SK-N-SH treated with all-trans-retinoic acid at 6 μM for 48 hours (cell line): Measurements from ENCODE around the gene HOXA7.

Experiments
- ATAC-seq: fragments of 200-7000 bp; cut with Tn5 transposase; 3 replicates; pipeline ENCODE4 v1.9.1; 2020; ENCODE audit warnings: mild to moderate bottlenecking, moderate library complexity
- ARNTL ChIP-seq: fragments of 450-650 bp; formaldehyde crosslinking; IDR thresholded peaks from 2 replicates; pipeline ENCODE4 v1.5.0; 2020; ENCODE audit warnings: low read depth, mild to moderate bottlenecking, moderate library complexity, borderline replicate concordance
- BACH2 ChIP-seq: fragments of 250-450 bp; sonication (Bioruptor Pico); IDR thresholded peaks from 2 replicates; pipeline ENCODE4 v1.9.0; 2021; ENCODE audit warnings: mild to moderate bottlenecking, borderline replicate concordance
- CREB5 ChIP-seq: fragments of 250-450 bp; sonication (Bioruptor Pico); IDR thresholded peaks from 2 replicates; pipeline ENCODE4 v1.5.1; 2020; ENCODE audit warnings: low read depth, mild to moderate bottlenecking, moderate library complexity
- CSDC2 ChIP-seq: fragments of 250-450 bp; sonication (Bioruptor Pico); IDR thresholded peaks from 2 replicates; pipeline ENCODE4 v1.5.0; 2020; ENCODE audit warnings: mild to moderate bottlenecking, moderate library complexity
- ESRRG ChIP-seq: fragments of 250-450 bp; sonication (Bioruptor Pico); IDR thresholded peaks from 2 replicates; pipeline ENCODE4 v1.6.1; 2021; ENCODE audit warnings: mild to moderate bottlenecking
- GLIS3 ChIP-seq: fragments of 250-450 bp; sonication (Bioruptor Pico); IDR thresholded peaks from 2 replicates; pipeline ENCODE4 v1.5.0; 2020; ENCODE audit warnings: mild to moderate bottlenecking, moderate library complexity
- ISL1 ChIP-seq: fragments of 250-450 bp; sonication (Bioruptor Pico); IDR thresholded peaks from 2 replicates; pipeline ENCODE4 v2.1.2; 2022; ENCODE audit warnings: mild to moderate bottlenecking, moderate library complexity
- PATZ1 ChIP-seq: fragments of 250-450 bp; sonication (Bioruptor Pico); IDR thresholded peaks from 2 replicates; pipeline ENCODE4 v1.8.0; 2020; ENCODE audit warnings: mild to moderate bottlenecking, moderate library complexity, borderline replicate concordance
- POU6F1 ChIP-seq: fragments of 250-450 bp; sonication (Bioruptor Pico); IDR thresholded peaks from 2 replicates; pipeline ENCODE4 v1.8.0; 2021; ENCODE audit warnings: low read depth, mild to moderate bottlenecking, moderate library complexity, borderline replicate concordance
- PPARA ChIP-seq: fragments of 250-450 bp; sonication (Bioruptor Pico); IDR thresholded peaks from 2 replicates; pipeline ENCODE4 v1.5.0; 2020; ENCODE audit warnings: mild to moderate bottlenecking, borderline replicate concordance
- SNAI2 ChIP-seq: fragments of 250-450 bp; sonication (Bioruptor Pico); IDR thresholded peaks from 2 replicates; pipeline ENCODE4 v1.5.0; 2020; ENCODE audit warnings: mild to moderate bottlenecking, moderate library complexity
- TCF4 ChIP-seq: fragments of 250-450 bp; sonication (Bioruptor Pico); IDR thresholded peaks from 2 replicates; pipeline ENCODE4 v1.8.0; 2021; ENCODE audit warnings: mild to moderate bottlenecking, moderate library complexity, borderline replicate concordance
- ZC3H10 ChIP-seq: fragments of 250-450 bp; sonication (Bioruptor Pico); IDR thresholded peaks from 2 replicates; pipeline ENCODE4 v1.5.1; 2021; ENCODE audit warnings: mild to moderate bottlenecking, moderate library complexity
- ZFP3 ChIP-seq: fragments of 250-450 bp; sonication (Bioruptor Pico); IDR thresholded peaks from 2 replicates; pipeline ENCODE4 v1.5.0; 2020; ENCODE audit warnings: mild to moderate bottlenecking, moderate library complexity

Gene HOXA7

GRCh38 chr7:27181795-27182275, 25.4 kb upstream of the HOXA7 start (continued):
- no peak for TF ChIP-seq CREB5 (CRISPR knock-in tag)
- TF ChIP-seq PPARA (CRISPR knock-in tag): no peak
- no peak for TF ChIP-seq ESRRG
- no peak for TF ChIP-seq SNAI2 (CRISPR knock-in tag)
- no peak for TF ChIP-seq GLIS3 (CRISPR knock-in tag)
- no peak for TF ChIP-seq BACH2
- TF ChIP-seq, all 23 proteins: peak for 0

- no peak for TF ChIP-seq ISL1 (CRISPR knock-in tag)
- TF ChIP-seq PPARA (CRISPR knock-in tag): no peak
- TF ChIP-seq ZC3H10 (CRISPR knock-in tag): no peak
- no peak for TF ChIP-seq PATZ1 (CRISPR knock-in tag)
- no peak for TF ChIP-seq BACH2
- no peak for TF ChIP-seq ZFP3
- no peak for TF ChIP-seq TCF4
- no peak for ATAC-seq
Measured at GRCh38 chr7:27180431-27181420, 24.3 kb upstream of the HOXA7 start.

- TF ChIP-seq POU6F1 (CRISPR knock-in tag): no peak
- no peak for TF ChIP-seq PATZ1 (CRISPR knock-in tag)
- TF ChIP-seq TCF4: no peak
- TF ChIP-seq ESRRG: no peak
- no peak for TF ChIP-seq ISL1 (CRISPR knock-in tag)
- no peak for TF ChIP-seq CSDC2 (CRISPR knock-in tag)
- no peak for TF ChIP-seq ARNTL (CRISPR knock-in tag)
- no peak for TF ChIP-seq SNAI2 (CRISPR knock-in tag)
- peak; percentile 88 for ATAC-seq
Measured at GRCh38 chr7:27179503-27180430, 23.3 kb upstream of the HOXA7 start.

- ATAC-seq: no peak
- TF ChIP-seq ARNTL (CRISPR knock-in tag): no peak
- TF ChIP-seq, all 23 proteins: peak for 0
Measured at GRCh38 chr7:27179030-27179429, 22.6 kb upstream of the HOXA7 start.

- ATAC-seq: no peak
- TF ChIP-seq CSDC2 (CRISPR knock-in tag): no peak
- no peak for TF ChIP-seq ESRRG
- no peak for TF ChIP-seq PATZ1 (CRISPR knock-in tag)
- no peak for TF ChIP-seq CREB5 (CRISPR knock-in tag)
- TF ChIP-seq ZC3H10 (CRISPR knock-in tag): no peak
Measured at GRCh38 chr7:27178366-27178765, 21.9 kb upstream of the HOXA7 start.
